Stimulated activated CD8-positive, alpha-beta memory T cell treated with anti-CD3 and anti-CD28 coated beads, Interleukin-7, amount 100 ng/mL, for 48 hours (primary cell): ENCODE data around the gene JAML.

Experiments used
- DNase-seq, 2 donors: peaks; one replicate each; pipeline ENCODE4 v3.0.0-alpha.2; 2020; ENCODE audit warnings: low read depth in 1 of 2; ENCODE audit errors: extremely low read depth in 1 of 2

The JAML gene

DNA sequence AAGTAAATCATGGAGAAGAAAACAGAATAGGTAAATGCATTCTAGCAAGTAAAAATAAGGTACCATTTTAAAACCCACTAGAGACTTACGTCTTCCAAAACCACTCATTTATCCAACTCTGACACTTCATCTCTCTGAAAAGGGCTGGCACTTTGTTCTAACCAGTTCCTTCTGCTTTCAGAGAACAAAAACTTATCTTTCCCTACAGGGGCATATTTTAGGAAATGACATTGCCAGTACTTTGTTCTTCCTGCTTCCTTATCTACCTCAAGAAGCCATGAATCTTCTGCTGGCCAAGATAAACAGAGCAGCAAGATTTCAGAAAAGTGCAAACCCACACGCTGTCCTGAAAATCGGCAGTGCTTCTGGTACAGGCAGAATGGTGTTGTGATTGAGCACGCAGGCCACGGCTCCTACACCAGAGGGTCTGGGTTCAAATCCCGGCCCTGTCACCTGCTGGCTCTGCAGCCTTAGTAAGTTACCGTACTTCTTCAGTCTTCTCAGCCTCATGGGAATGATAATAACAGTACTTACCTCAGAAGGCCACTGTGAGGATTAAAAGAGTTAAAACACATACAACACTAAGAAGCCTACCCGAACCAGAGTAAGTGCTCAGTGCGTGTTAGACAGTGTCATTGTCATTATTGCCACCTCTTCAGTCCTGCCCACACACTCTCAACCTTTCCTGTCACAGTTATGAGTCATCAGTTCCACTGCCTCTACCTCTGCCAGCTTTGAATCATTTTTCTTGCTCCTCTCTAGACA is 16.4 kb upstream of the JAML start:
- DNase-seq, result peak in 1 of 2 donors; percentile 75

DNA sequence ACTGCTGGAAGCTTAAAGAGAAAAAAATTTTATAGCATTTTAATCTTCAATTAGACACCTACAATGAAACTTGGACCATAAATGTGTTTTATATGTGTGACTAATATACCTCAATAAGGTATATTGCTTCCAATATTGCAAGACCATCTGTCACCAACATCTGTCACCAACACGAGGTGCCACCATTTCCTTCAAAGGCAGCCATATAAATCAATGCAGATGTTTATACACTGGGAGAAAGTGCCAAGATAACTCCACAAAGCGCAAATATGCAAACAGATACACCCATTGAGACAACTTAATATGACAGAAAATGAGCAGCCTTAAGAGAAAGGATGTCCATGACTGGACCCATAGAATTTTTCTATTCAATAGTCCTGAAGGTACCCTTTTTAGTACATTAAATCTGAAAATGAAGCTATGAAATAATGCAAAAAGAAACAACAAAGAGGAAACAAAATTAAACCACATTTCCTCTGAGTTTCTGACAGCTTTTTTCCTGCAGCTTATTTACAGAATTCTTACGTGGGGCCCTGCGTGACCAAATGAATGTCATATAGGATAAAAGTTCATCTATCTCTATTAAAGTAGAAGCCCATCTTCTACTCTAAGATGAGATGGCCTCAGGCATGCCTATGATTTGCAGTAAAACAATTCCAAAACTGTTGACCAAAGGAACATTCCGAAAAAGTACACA is 14.8 kb upstream of the JAML start:
- no peak for DNase-seq

GRCh38 chr11:118238929-118239328 is 14.1 kb upstream of the JAML start:
- DNase-seq, result no peak

GRCh38 chr11:118238421-118238820 is 13.6 kb upstream of the JAML start:
- DNase-seq, result no peak

GRCh38 chr11:118236170-118236569 is 11.4 kb upstream of the JAML start:
- no peak for DNase-seq

- DNase-seq, result no peak
Observed at GRCh38 chr11:118234833-118235232, 10.0 kb upstream of the JAML start.

GRCh38 chr11:118233850-118234249 is 9.0 kb upstream of the JAML start:
- DNase-seq, result no peak

- no peak for DNase-seq
Observed at GRCh38 chr11:118233377-118233776, 8.6 kb upstream of the JAML start.

GRCh38 chr11:118232659-118233058 is 7.8 kb upstream of the JAML start:
- no peak for DNase-seq

GRCh38 chr11:118231461-118231860 is 6.7 kb upstream of the JAML start:
- DNase-seq, result no peak

GRCh38 chr11:118230088-118230487 is 5.3 kb upstream of the JAML start:
- no peak for DNase-seq

DNA sequence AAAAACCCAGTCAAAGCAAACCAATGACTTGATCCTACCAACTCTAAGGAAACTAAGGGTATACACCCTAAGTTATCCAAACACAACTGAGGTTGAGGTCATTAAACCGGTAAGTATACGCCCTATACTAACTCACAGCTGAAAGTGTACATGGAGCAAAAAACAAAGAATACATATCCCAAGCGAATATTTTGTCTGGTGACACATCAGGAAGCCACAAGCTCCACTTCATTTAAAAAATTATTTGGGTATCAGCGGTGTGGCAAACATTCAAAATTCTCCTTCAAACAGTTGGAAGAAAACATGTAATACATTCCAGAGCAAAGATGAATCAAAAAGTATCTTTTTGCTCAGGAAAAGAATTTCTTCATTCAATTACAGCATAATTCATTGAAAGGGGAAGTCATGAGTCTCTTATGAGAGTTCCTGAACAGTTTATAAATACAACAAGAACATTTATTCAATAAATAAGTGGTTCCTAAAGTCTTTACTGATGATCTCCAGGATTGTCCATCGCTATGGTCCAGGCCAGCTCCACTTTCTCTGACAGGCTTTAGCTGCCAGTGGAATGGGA is 4.5 kb upstream of the JAML start:
- no peak for DNase-seq

DNA sequence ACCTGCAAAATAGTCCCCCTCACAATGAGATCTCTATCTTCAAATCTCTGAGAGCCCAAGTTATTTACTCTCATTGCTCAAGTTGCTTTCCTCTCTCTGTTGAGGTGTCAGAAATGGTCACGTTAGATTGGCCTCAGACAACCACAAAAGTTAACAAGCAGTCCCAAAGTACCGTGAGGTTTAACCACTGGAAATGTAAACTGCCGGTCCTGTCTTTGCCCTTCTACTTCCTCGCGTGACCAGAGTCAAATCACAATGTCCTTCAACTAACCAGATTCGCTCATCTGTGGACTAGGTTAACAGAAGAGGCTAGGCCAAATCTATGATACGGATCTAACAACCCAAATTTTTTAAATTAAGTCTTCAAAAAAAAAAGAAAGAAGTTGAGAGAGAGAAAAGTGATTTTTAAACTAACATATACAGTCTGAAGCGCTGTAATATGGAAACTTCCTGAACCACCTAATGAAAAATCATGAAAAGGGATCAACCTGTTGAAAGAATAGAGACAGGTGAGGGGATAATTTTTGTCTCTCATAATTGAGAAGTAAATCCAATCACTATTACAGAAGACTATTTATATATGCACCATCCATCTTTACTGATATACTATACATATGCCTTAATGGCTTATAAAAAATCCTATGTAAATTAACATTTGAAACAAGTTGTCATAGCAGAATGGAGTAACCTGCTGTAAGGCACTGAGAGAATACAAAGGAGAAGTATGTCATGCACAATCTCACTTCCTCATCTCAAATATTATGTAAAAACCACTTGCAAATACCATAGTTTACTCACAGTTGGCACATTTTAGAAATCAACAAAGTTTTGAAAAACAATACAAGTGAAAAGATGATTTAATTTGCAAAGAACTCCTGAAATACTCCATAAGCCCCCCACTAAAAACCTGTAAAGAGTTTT is 3.3 kb upstream of the JAML start:
- DNase-seq, result no peak

- DNase-seq, result no peak
Observed at GRCh38 chr11:118226781-118227180, 2.0 kb upstream of the JAML start.

DNA sequence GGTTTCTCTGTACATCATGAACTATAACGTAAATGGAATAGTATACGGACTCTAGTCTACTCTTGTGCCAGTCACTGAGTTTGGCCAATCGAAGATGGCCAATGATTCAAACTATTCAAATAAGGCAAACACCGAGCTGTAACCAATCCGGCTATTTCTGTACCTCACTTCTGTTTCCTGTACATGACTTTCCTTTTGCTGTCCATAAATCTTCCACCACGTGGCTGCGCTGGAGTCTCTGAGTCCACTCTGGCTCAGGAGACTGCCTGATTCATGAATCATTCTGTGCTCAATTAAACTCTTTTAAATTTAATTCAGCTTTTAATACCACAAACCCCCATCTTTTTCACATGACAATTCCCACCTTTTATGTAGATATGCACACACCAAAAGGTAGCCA is 1.5 kb upstream of the JAML start:
- no peak for DNase-seq

- DNase-seq, result no peak
Observed at GRCh38 chr11:118223992-118224391, 819 bp downstream of the JAML start.

DNA sequence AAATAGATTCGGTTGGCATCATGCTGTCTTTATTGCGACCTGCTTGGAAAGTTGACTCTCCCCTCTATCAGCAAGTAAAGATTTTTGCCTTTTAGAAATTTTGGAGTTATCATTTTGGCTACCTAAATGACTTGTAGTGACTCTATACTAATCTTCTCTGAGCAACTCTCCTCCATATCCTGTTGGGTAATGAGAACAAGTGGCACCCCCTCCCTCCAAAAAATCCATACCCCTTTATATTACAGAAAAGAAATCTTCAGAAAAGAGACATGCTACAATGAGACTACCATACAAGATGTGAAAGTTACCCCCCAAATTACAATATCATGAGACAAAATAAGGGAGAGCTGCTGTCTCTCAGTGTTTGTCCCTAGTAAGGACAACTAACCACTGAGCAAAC is 1.2 kb downstream of the JAML start:
- no peak for DNase-seq

- no peak for DNase-seq
Observed at GRCh38 chr11:118222437-118222836, 2.4 kb downstream of the JAML start.

DNA sequence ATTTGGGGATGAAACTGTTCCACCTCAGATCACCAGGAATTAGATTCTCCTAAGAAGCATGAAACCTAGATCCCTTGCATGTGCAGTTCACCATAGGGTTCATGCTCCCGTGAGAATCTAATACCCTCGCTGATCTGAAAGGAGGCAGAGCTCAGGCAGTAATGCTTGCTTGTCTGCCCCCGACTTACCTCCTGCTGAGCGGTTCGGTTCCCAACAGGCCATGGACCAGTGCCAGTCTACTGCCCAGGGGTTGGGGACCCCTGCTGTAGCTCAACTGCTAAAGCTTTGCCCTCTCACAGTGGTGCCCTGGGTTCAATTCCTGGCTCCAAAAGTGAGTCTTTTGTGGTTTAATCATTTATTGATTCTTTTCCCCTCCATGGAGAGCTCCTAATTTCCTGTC is 3.4 kb downstream of the JAML start:
- no peak for DNase-seq

DNA sequence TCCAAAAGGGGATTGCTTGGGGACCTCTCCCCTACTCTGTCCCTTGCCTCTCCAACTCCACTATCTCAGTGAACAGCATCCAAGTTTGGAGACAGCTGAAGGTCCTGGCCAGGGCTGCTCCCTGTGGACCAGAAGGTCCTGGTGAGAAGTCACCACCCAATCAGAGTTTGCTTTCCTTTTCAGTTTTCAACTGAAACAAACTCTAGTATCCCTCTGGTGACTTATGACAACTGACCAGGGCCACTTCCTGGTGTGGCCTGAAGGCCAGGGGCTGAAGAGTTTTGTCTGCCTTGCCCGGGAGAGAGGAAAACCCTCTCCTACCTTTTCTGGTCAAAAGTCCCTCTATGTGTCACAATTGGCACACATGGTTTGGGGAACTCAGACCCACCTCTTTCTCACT is 5.1 kb downstream of the JAML start:
- DNase-seq, result no peak

DNA sequence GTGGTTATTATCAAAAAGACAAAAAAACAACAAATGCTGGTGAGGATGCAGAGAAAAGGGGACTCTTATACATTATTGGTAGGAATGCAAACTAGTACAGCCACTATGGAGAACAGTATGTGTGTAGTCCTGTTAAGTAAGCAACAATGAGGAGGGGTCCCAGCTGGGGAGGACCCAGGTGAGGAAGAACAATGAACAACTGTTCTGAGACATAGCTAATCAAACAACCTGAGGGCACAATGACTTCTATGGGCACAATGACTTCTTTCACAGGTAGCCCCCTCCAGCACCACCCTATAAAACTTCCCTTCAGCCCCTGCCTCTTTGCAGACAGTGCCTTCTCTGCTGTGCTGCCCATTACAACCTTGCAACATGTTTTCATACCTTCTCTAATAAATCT is 5.6 kb downstream of the JAML start:
- no peak for DNase-seq
